ENCODE measurements around the gene ADCY5.

GRCh38 chr3:123397050-123397590, 51.8 kb downstream of the ADCY5 start:
- no peak for TF ChIP-seq POLR2AphosphoS5 (IDR thresholded peaks at IDR 0.05; ENCODE audit: low read depth, low read length)
- TF ChIP-seq SIN3A (IDR thresholded peaks at IDR 0.05; ENCODE audit: borderline replicate concordance, insufficient read depth, low read length), result no peak

Data from PFSK-1 (cell line).